Measurements from ENCODE around the gene LANCL3.

The LANCL3 gene

DNA sequence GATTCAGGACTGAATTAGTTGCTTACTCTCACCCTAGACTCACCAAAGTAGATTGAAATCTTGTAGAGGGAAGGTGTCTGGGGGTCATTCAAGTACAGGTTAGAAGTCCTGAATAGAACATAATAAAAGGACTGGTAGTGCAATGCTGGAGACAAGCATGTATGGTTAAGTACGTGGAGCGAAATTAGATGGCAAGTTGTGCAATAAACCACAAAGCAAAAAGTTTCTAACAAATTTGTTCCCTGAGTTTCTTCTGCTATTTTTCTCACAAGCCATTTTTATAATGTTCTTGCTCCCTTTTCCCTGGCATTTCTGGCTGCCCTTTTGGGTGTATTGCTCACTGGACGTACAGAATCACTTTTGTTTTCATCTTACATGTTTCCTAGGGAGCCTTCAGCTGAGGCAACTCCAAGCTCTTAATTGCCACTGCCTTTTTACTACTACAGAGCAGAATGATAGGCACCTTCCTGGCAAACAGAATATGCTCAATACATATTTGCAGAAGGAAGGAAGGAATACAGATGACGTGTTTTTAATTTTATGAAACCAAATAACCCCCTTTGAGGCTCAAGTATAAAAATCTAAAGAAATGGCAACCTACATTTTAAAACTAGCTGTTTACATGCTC is 23.4 kb downstream of the LANCL3 start:
- Histone ChIP-seq H3K9me3 (ENCODE audit: control insufficient read depth, insufficient read depth, low read depth, low read length) (no peaks in the 10 kb centered on the region), H3K4me1 (ENCODE audit: control insufficient read depth, insufficient read depth, low read length) (no peaks in the 10 kb centered on the region), H3K4me3 (ENCODE audit: low read depth, low read length) (no peak overlapping the region), H3K36me3 (ENCODE audit: control insufficient read depth in 2 of 2, insufficient read depth in 1 of 2, low read length in 2 of 2) (no peaks in the 10 kb centered on the region), H3K27ac (ENCODE audit: extremely low read depth, low read depth, low read length) (no peak overlapping the region)
- ChIA-PET CTCF (interaction anchor here (0.6 to 1.0 kb wide), 2 partner anchors 63 to 274 kb away, joined by 3 read pairs; no protein-coding TSS in a partner anchor), POLR2A (no interaction called here)
- no peak for TF ChIP-seq ZNF48 (tag by site-specific recombination; IDR thresholded peaks at IDR 0.05)
- TF ChIP-seq ZSCAN30 (tag by site-specific recombination; IDR thresholded peaks at IDR 0.05), result no peak
- TF ChIP-seq HIC1 (tag by site-specific recombination; IDR thresholded peaks at IDR 0.05), result no peak
- no peak for TF ChIP-seq OVOL3 (tag by site-specific recombination; IDR thresholded peaks at IDR 0.05)
- TF ChIP-seq ZNF133 (tag by site-specific recombination; IDR thresholded peaks at IDR 0.05), result no peak
- TF ChIP-seq ZBTB1 (tag by site-specific recombination; IDR thresholded peaks at IDR 0.05), result no peak
- TF ChIP-seq, protein P1, sequence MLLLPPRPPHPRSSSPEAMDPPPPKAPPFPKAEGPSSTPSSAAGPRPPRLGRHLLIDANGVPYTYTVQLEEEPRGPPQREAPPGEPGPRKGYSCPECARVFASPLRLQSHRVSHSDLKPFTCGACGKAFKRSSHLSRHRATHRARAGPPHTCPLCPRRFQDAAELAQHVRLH (tag by site-specific recombination; IDR thresholded peaks at IDR 0.05), result no peak
- TF ChIP-seq ELK4 (IDR thresholded peaks at IDR 0.05; ENCODE audit: borderline replicate concordance, low read depth, low read length), result no peak
- TF ChIP-seq ZNF366 (tag by site-specific recombination; conservative IDR thresholded peaks at IDR 0.05), result no peak
- no peak for TF ChIP-seq ZNF560 (tag by site-specific recombination; IDR thresholded peaks at IDR 0.05; ENCODE audit: borderline replicate concordance)
- TF ChIP-seq ZNF658 (tag by site-specific recombination; IDR thresholded peaks at IDR 0.05), result no peak
- no peak for TF ChIP-seq ZNF561 (tag by site-specific recombination; IDR thresholded peaks at IDR 0.05; ENCODE audit: borderline replicate concordance)
- no peak for TF ChIP-seq SALL2 (tag by site-specific recombination; IDR thresholded peaks at IDR 0.05; ENCODE audit: borderline replicate concordance)

- H3K9me3 ChIP-seq (ENCODE audit: control insufficient read depth, insufficient read depth, low read depth, low read length), result no peaks in the 10 kb centered on the region
- no peaks in the 10 kb centered on the region for H3K36me3 ChIP-seq (ENCODE audit: control insufficient read depth in 2 of 2, insufficient read depth in 1 of 2, low read length in 2 of 2)
- ChIA-PET POLR2A (no interaction called here), CTCF (no interaction called here)
- no peak overlapping the region for H3K27ac ChIP-seq (ENCODE audit: extremely low read depth, low read depth, low read length)
- H3K4me1 ChIP-seq (ENCODE audit: control insufficient read depth, insufficient read depth, low read length), result no peaks in the 10 kb centered on the region
- H3K4me3 ChIP-seq (ENCODE audit: low read depth, low read length), result no peak overlapping the region
- TF ChIP-seq ZEB2 (tag by site-specific recombination; IDR thresholded peaks at IDR 0.05) (no peak), ZNF449 (tag by site-specific recombination; IDR thresholded peaks at IDR 0.05) (no peak), KLF8 (tag by site-specific recombination; IDR thresholded peaks at IDR 0.05) (no peak), ZNF658 (tag by site-specific recombination; IDR thresholded peaks at IDR 0.05) (no peak), ZNF324 (tag by site-specific recombination; IDR thresholded peaks at IDR 0.05) (no peak), ZNF560 (tag by site-specific recombination; IDR thresholded peaks at IDR 0.05; ENCODE audit: borderline replicate concordance) (no peak), PRDM2 (tag by site-specific recombination; IDR thresholded peaks at IDR 0.05; ENCODE audit: borderline replicate concordance) (no peak), ZNF174 (tag by site-specific recombination; IDR thresholded peaks at IDR 0.05) (no peak), ZXDB (tag by site-specific recombination; IDR thresholded peaks at IDR 0.05) (no peak), ZNF175 (tag by site-specific recombination; IDR thresholded peaks at IDR 0.05) (no peak), ZNF133 (tag by site-specific recombination; IDR thresholded peaks at IDR 0.05) (no peak)
- TF ChIP-seq, protein P1 (tag by site-specific recombination; IDR thresholded peaks at IDR 0.05), result no peak
- TF ChIP-seq, protein P2, sequence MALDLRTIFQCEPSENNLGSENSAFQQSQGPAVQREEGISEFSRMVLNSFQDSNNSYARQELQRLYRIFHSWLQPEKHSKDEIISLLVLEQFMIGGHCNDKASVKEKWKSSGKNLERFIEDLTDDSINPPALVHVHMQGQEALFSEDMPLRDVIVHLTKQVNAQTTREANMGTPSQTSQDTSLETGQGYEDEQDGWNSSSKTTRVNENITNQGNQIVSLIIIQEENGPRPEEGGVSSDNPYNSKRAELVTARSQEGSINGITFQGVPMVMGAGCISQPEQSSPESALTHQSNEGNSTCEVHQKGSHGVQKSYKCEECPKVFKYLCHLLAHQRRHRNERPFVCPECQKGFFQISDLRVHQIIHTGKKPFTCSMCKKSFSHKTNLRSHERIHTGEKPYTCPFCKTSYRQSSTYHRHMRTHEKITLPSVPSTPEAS (tag by site-specific recombination; IDR thresholded peaks at IDR 0.05), result no peak
Measured at GRCh38 chrX:37599729-37600128, 28.3 kb downstream of the LANCL3 start.

Measured in HEK293 (cell line).